HFFc6 (cell line): ENCODE data around the gene PHYKPL. TPM values are rescaled to one million over a fixed set of nuclear protein-coding genes. Genes with fewer than 3 reads are reported as not detected.
A peak's percentile ranks its signal among the peaks of the same experiment; 100 is the strongest.

Experiments used
- DNase-seq: peaks from one replicate; pipeline ENCODE4 v3.0.0-alpha.2; 2018
- H3K27ac Mint-ChIP-seq: 2 replicates; pipeline ENCODE4 v1.8.0; 2020; ENCODE audit warnings: mild to moderate bottlenecking, mixed read lengths
- H3K27me3 Mint-ChIP-seq: 2 replicates; pipeline ENCODE4 v1.8.0; 2021; ENCODE audit warnings: mild to moderate bottlenecking, moderate library complexity, mixed read lengths; ENCODE audit not compliant: insufficient read depth
- H3K36me3 Mint-ChIP-seq: 2 replicates; pipeline ENCODE4 v1.8.0; 2021; ENCODE audit warnings: low read depth, mixed read lengths
- H3K4me1 Mint-ChIP-seq: 2 replicates; pipeline ENCODE4 v1.8.0; 2020; ENCODE audit warnings: low read depth, mixed read lengths
- H3K4me3 Mint-ChIP-seq: 2 replicates; pipeline ENCODE4 v1.8.0; 2020; ENCODE audit warnings: mild to moderate bottlenecking, moderate library complexity, mixed read lengths
- H3K9me3 Mint-ChIP-seq: 2 replicates; pipeline ENCODE4 v1.8.0; 2020; ENCODE audit warnings: mild to moderate bottlenecking, mixed read lengths
- total RNA-seq, 6 experiments: library from RNA; stranded (reverse); fragmentation: NEBNext Ultra II Directional; extraction: Animal tissue kit (Norgen Biotek cat#: 25700); gene quantifications; 2 replicates in 1 of 6; 3 replicates in 5 of 6; pipeline ENCODE4 v1.2.3, GENCODE V29; 2021
- TF ChIP-seq, protein P1 (sequence below): fragments of 200-600 bp; sonication (generic); IDR thresholded peaks from 2 replicates; pipeline ENCODE4 v1.5.0; 2021; ENCODE audit warnings: antibody characterized with exemption, mild to moderate bottlenecking

Gene PHYKPL
- total RNA-seq, 6 experiments from 2014 or later = 18.7 to 25.6 (median 23.9) TPM

DNA sequence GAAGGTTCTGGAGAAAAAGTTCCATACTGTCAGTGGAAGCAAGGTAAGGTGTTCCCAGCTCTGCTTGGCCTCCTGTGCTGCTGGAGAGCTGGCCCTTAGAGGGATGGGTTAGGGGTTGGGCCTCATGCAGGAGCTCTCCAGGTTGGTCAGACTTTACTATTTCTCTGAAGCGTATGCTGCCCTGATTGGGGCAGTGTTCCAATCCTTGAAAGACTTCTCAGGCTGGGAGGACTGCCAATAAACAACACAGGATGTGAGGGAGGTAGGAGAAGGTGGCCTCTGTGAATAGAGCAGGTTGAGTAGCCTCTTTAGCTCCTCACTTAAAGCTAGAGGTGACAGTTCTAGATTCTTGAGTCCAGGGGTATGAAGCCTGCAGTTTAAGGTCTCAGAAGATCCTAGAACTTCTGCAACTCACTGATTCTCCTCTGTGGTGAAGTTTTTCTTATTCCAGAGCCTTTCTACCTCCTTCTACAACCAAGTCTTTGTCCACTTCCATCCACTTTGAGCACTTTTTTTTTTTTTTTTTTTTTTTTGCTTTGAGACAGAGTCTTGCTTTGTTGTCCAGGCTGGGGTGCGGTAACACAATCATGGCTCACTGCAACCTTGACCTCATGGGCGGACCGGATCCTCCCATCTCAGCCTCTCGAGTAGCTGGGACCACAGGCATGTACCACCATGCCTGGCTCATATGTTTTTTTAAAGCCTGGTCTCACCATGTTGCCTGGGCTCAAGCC is 25.3 kb downstream of the PHYKPL start:
- Mint-ChIP-seq H3K27me3 (peaks cover 18% of the 10 kb centered on the region), H3K36me3 (peaks cover 34% of the 10 kb centered on the region), H3K9me3 (peaks cover 4% of the 10 kb centered on the region), H3K4me1 (peaks cover 27% of the 10 kb centered on the region), H3K4me3 (peak overlapping the region; percentile 91), H3K27ac (0 out of 2 replicates have a peak overlapping the region, but pooled peaks have one; percentile 76)
- no peak for DNase-seq
- TF ChIP-seq, protein P1, sequence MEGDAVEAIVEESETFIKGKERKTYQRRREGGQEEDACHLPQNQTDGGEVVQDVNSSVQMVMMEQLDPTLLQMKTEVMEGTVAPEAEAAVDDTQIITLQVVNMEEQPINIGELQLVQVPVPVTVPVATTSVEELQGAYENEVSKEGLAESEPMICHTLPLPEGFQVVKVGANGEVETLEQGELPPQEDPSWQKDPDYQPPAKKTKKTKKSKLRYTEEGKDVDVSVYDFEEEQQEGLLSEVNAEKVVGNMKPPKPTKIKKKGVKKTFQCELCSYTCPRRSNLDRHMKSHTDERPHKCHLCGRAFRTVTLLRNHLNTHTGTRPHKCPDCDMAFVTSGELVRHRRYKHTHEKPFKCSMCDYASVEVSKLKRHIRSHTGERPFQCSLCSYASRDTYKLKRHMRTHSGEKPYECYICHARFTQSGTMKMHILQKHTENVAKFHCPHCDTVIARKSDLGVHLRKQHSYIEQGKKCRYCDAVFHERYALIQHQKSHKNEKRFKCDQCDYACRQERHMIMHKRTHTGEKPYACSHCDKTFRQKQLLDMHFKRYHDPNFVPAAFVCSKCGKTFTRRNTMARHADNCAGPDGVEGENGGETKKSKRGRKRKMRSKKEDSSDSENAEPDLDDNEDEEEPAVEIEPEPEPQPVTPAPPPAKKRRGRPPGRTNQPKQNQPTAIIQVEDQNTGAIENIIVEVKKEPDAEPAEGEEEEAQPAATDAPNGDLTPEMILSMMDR = no peak

DNA sequence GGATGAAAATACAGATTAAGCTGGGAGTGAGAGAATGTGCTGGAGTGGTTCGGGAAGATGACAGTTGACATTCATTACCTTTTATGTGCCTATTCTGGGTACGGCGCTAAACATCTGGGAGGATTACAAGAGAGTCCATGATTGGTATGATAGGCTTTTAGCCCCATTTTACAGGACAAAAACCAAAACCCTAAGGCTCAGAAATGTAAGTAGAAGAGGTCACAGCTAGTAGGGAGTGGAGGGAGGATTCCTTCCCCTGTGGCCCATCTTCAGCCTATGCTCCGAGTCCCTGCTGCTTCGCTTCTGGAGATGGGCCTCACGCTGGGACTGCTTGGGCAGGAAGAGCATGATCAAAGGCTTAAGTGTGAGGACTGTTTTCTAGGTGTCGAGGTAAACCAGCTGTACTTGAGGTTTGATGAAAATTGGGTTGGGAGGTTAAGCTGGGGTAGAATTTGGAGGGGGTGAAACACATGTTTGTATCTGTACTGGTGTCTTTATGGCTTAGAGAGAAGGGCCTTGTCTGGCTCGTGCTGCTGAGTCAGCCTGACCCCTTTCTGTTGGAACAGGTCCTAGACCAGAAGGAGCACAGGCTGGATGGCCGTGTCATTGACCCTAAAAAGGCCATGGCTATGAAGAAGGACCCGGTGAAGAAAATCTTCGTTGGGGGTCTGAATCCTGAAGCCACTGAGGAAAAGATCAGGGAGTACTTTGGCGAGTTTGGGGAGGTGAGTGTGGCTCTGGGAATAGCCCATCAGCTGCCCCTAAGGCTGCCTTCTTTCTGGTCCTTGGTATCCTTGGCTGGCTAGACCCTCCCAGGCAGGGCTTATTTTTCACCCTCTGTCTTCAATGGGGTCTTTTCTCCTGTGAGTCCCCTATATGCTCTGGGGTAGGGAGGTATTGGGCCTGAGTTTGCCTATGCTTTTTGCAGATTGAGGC is 26.2 kb downstream of the PHYKPL start:
- TF ChIP-seq, protein P1 = no peak
- peak; percentile 27 for DNase-seq

DNA sequence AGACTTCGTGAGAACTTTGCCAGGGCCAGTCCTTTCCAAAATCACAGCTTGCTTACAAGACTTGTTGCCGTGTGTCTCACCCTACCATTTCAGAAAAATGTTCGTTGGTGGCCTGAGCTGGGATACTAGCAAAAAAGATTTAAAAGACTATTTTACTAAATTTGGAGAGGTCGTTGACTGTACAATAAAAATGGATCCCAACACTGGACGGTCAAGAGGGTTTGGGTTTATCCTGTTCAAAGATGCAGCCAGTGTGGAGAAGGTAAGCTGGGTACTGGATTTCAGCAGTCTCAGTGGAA is 26.9 kb downstream of the PHYKPL start:
- DNase-seq = no peak
- H3K9me3 Mint-ChIP-seq = peaks cover 4% of the 10 kb centered on the region
- peaks cover 34% of the 10 kb centered on the region for H3K36me3 Mint-ChIP-seq
- H3K27ac Mint-ChIP-seq = peak overlapping the region; percentile 76
- H3K27me3 Mint-ChIP-seq = peaks cover 16% of the 10 kb centered on the region
- TF ChIP-seq, protein P1 = no peak
- H3K4me1 Mint-ChIP-seq = peaks cover 36% of the 10 kb centered on the region
- H3K4me3 Mint-ChIP-seq = peak overlapping the region; percentile 91

More for the DNA sequence above, 26.2 kb downstream of the PHYKPL start:
- Mint-ChIP-seq H3K4me1 (peaks cover 36% of the 10 kb centered on the region), H3K4me3 (peak overlapping the region; percentile 91), H3K36me3 (peaks cover 34% of the 10 kb centered on the region), H3K27me3 (peaks cover 17% of the 10 kb centered on the region), H3K9me3 (peaks cover 4% of the 10 kb centered on the region), H3K27ac (peak overlapping the region; percentile 76)

DNA sequence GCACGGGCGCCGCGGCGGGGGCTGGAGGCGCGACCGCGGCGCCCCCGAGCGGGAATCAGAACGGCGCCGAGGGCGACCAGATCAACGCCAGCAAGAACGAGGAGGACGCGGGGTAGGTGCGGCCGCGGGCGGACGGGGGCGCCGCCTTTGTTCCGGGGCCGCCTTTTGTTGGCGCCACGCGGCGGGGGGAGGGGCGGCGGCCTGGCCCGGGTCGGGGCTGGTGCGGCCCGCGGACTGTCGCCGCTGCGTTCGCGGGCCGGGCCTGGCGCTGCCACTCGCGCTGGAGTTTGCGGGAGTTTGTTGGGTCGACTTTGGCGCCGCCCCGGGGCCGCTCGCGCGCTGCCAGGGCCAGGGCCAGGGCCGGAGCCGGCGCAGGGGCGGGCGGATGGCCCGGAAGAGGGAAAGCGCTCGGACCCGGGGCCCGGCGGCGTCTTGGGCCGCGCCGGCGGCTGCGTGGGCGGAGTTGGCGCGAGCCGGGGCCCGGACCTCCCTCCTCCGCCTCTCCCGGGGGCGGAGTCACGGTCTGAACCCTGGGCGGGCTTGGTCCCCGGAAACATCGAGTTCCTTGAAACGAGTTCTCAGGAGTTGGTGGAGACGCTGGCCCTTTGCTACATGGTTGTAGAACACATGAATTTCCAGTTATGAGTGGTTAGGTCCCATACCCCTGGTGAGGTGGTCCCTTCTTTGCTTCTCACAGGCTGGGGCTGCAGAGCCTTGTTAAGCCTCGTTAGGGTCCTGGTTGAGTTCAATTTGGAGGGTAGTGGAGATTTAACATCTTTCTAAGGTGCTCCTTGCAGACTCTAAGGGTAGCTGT is 27.5 kb downstream of the PHYKPL start:
- peak overlapping the region; percentile 76 for H3K27ac Mint-ChIP-seq
- DNase-seq = peak; percentile 49

More for the DNA sequence above, 27.5 kb downstream of the PHYKPL start:
- Mint-ChIP-seq H3K27me3 (peaks cover 14% of the 10 kb centered on the region), H3K4me3 (peak overlapping the region; percentile 96), H3K9me3 (peaks cover 4% of the 10 kb centered on the region), H3K36me3 (peaks cover 34% of the 10 kb centered on the region), H3K4me1 (peaks cover 36% of the 10 kb centered on the region)
- TF ChIP-seq, protein P1 = peak; percentile 27
